CD14-positive monocyte (primary cell): ENCODE data around the gene PIM3. TPM values are rescaled to one million over a fixed set of nuclear protein-coding genes. Genes with fewer than 3 reads are reported as not detected.

Experiments used
- DNase-seq, 3 donors: peaks; one replicate each; pipeline ENCODE4 v3.0.0-alpha.2; 2011 to 2022
- H2AFZ ChIP-seq: 2 replicates; pipeline ENCODE4 v1.6.0; 2012; ENCODE audit warnings: mild to moderate bottlenecking, low read depth, low read length, inconsistent platforms; ENCODE audit not compliant: insufficient read depth, poor library complexity, severe bottlenecking
- H3K27ac ChIP-seq, 2 donors: 1 replicate in 1 of 2; 2 replicates in 1 of 2; pipeline ENCODE4 v1.5.1; 2012 to 2013; ENCODE audit warnings: low read length in 2 of 2, control low read depth in 1 of 2, inconsistent platforms in 1 of 2, low read depth in 1 of 2, mild to moderate bottlenecking in 1 of 2
- H3K27me3 ChIP-seq, 2 donors: one replicate each; pipeline versions ENCODE4 v1.6.0 to v1.6.1; 2011 to 2013; ENCODE audit warnings: low read length in 2 of 2; ENCODE audit not compliant: control insufficient read depth in 2 of 2, insufficient read depth in 2 of 2
- H3K36me3 ChIP-seq, 2 donors: replicated peaks in 1 of 2; 1 replicate in 1 of 2; 2 replicates in 1 of 2; pipeline versions ENCODE4 v1.5.1 to v1.6.1; 2012 to 2013; ENCODE audit warnings: low read length in 2 of 2, control low read depth in 1 of 2, inconsistent platforms in 1 of 2, mild to moderate bottlenecking in 1 of 2; ENCODE audit not compliant: insufficient read depth in 2 of 2, control insufficient read depth in 1 of 2
- H3K4me1 ChIP-seq, 2 donors: 1 replicate in 1 of 2; 2 replicates in 1 of 2; pipeline versions ENCODE4 v1.5.1 to v1.6.1; 2012 to 2013; ENCODE audit warnings: low read length in 2 of 2, control low read depth in 1 of 2, inconsistent platforms in 1 of 2, mild to moderate bottlenecking in 1 of 2, moderate library complexity in 1 of 2; ENCODE audit not compliant: insufficient read depth in 2 of 2, control insufficient read depth in 1 of 2
- H3K4me2 ChIP-seq: replicated peaks from 2 replicates; pipeline ENCODE3; 2012; ENCODE audit warnings: low read length, moderate library complexity, mild to moderate bottlenecking; ENCODE audit not compliant: poor library complexity, severe bottlenecking; ENCODE audit errors: extremely low read depth
- H3K4me3 ChIP-seq, 3 experiments: fragments of 200-600 bp in 1 of 3; sonication (generic) in 1 of 3; replicated peaks in 1 of 3; 1 replicate in 2 of 3; 2 replicates in 1 of 3; pipeline ENCODE4 v1.5.1; 2011 to 2013; ENCODE audit warnings: low read length in 3 of 3, mild to moderate bottlenecking in 3 of 3, control low read depth in 2 of 3, low read depth in 2 of 3, inconsistent platforms in 1 of 3, moderate library complexity in 1 of 3
- H3K79me2 ChIP-seq: 2 replicates; pipeline ENCODE4 v1.6.0; 2012; ENCODE audit warnings: mild to moderate bottlenecking, control low read depth, inconsistent platforms, low read length, moderate library complexity; ENCODE audit not compliant: insufficient read depth
- H3K9ac ChIP-seq: 2 replicates; pipeline ENCODE4 v1.6.0; 2017; ENCODE audit warnings: low read length, mild to moderate bottlenecking; ENCODE audit not compliant: insufficient read depth, poor library complexity, severe bottlenecking
- H3K9me3 ChIP-seq, 2 donors: replicated peaks in 1 of 2; 1 replicate in 1 of 2; 2 replicates in 1 of 2; pipeline versions ENCODE4 v1.5.1 to v1.6.1; 2012 to 2013; ENCODE audit warnings: low read length in 2 of 2, control low read depth in 1 of 2; ENCODE audit not compliant: control insufficient read depth in 1 of 2, insufficient read depth in 1 of 2
- H4K20me1 ChIP-seq: 2 replicates; pipeline ENCODE4 v1.6.0; 2012; ENCODE audit warnings: mild to moderate bottlenecking, low read length, control low read depth, moderate library complexity; ENCODE audit not compliant: insufficient read depth
- H3K27ac Mint-ChIP-seq, 7 donors: one replicate each; pipeline ENCODE4 v1.8.0; 2020; ENCODE audit warnings: mild to moderate bottlenecking in 7 of 7, mixed read lengths in 7 of 7, moderate library complexity in 6 of 7, inconsistent platforms in 2 of 7
- H3K27me3 Mint-ChIP-seq, 3 donors: one replicate each; pipeline ENCODE4 v1.8.0; 2021 to 2022; ENCODE audit warnings: low read depth in 3 of 3, mild to moderate bottlenecking in 3 of 3, mixed read lengths in 3 of 3, moderate library complexity in 3 of 3, inconsistent platforms in 1 of 3
- H3K36me3 Mint-ChIP-seq, 2 donors: one replicate each; pipeline ENCODE4 v1.8.0; 2020; ENCODE audit warnings: mixed read lengths in 2 of 2, inconsistent platforms in 1 of 2, mild to moderate bottlenecking in 1 of 2
- H3K4me1 Mint-ChIP-seq: one replicate; pipeline ENCODE4 v1.8.0; 2020; ENCODE audit warnings: mild to moderate bottlenecking, mixed read lengths
- H3K4me3 Mint-ChIP-seq, 2 donors: one replicate each; pipeline ENCODE4 v1.8.0; 2020; ENCODE audit warnings: mild to moderate bottlenecking in 2 of 2, mixed read lengths in 2 of 2, moderate library complexity in 1 of 2
- H3K9me3 Mint-ChIP-seq, 7 donors: one replicate each; pipeline ENCODE4 v1.8.0; 2020 to 2022; ENCODE audit warnings: mixed read lengths in 7 of 7, mild to moderate bottlenecking in 6 of 7, moderate library complexity in 6 of 7, inconsistent platforms in 2 of 7
- WGBS: methylation state at CpG from one replicate; pipeline ENCODE4 v1.1.5; 2013; ENCODE audit warnings: missing lambda C conversion rate; ENCODE audit not compliant: insufficient coverage; 5-methylcytosine and 5-hydroxymethylcytosine counted together
- intact Hi-C, 2 donors: fragments of 100-400 bp; cut with micrococcal nuclease; formaldehyde crosslinking; loops; one replicate each; pipeline versions ENCODE4 v1.15.0 to v1.15.1; 2023
- polyA plus RNA-seq, 3 donors: library from polyadenylated mRNA; depleted of rRNA in 1 of 3; unstranded in 2 of 3; stranded (reverse) in 1 of 3; fragments of 300-500 nt in 2 of 3; fragments of >200 nt in 1 of 3; fragmentation: Illumina TruSeq in 2 of 3; gene quantifications; 1 replicate in 2 of 3; 2 replicates in 1 of 3; pipeline ENCODE4 v1.2.3, GENCODE V29; 2012 to 2021
- TF ChIP-seq, protein P1 (sequence below): fragments of 200-600 bp; IDR thresholded peaks from one replicate; pipeline ENCODE4 v1.8.0; 2022; ENCODE audit warnings: antibody characterized with exemption, mild to moderate bottlenecking

PIM3 gene
- polyA plus RNA-seq, 3 donors: 38.8 to 135 (median 40.4) TPM

DNA sequence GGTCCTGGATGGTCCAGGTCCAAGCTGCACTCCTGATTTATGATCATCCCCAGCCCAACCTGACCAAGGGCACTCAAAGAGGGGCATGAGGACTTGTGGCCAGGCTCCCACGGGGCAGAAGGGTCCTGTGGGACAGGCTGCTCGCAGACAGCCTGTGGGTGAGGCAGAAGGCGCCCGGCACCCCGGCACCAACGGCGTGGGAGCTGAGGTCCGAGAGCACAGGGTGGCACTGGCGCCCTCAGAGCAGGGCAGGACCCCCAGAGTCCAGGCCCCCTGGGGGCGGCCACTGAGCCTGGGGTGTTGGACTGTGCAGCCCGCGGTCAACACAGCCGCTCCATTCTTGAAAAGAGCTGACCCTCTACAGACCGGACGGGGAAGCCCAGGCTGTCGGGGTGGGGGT lies 48.7 kb downstream of the PIM3 start:
- intact Hi-C loops: no loop called here
- Histone ChIP-seq H3K27ac (no peak overlapping the region), H3K4me1 (peaks cover 10 to 12% of the 10 kb centered on the region in 2 donors), H2AFZ (no peak overlapping the region), H3K9ac (no peak overlapping the region), H3K36me3 (no peaks in the 10 kb centered on the region), H3K4me2 (no peak overlapping the region), H4K20me1 (no peaks in the 10 kb centered on the region), H3K27me3 (peaks cover 15 to 49% of the 10 kb centered on the region in 2 donors), H3K79me2 (no peaks in the 10 kb centered on the region), H3K4me3 (no peak overlapping the region), H3K9me3 (no peaks in the 10 kb centered on the region)
- Mint-ChIP-seq H3K9me3 (peaks cover 0 to 5% (median 2%) of the 10 kb centered on the region in 7 donors), H3K27me3 (peaks cover 23 to 48% (median 44%) of the 10 kb centered on the region in 3 donors), H3K4me1 (peaks cover 13% of the 10 kb centered on the region), H3K4me3 (no peak overlapping the region), H3K36me3 (no peaks in the 10 kb centered on the region), H3K27ac (no peak overlapping the region)
- TF ChIP-seq, protein P1, sequence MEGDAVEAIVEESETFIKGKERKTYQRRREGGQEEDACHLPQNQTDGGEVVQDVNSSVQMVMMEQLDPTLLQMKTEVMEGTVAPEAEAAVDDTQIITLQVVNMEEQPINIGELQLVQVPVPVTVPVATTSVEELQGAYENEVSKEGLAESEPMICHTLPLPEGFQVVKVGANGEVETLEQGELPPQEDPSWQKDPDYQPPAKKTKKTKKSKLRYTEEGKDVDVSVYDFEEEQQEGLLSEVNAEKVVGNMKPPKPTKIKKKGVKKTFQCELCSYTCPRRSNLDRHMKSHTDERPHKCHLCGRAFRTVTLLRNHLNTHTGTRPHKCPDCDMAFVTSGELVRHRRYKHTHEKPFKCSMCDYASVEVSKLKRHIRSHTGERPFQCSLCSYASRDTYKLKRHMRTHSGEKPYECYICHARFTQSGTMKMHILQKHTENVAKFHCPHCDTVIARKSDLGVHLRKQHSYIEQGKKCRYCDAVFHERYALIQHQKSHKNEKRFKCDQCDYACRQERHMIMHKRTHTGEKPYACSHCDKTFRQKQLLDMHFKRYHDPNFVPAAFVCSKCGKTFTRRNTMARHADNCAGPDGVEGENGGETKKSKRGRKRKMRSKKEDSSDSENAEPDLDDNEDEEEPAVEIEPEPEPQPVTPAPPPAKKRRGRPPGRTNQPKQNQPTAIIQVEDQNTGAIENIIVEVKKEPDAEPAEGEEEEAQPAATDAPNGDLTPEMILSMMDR: no peak
- WGBS: 94% methylated on average over 9 of the region's 16 CpGs
- no peak for DNase-seq

DNA sequence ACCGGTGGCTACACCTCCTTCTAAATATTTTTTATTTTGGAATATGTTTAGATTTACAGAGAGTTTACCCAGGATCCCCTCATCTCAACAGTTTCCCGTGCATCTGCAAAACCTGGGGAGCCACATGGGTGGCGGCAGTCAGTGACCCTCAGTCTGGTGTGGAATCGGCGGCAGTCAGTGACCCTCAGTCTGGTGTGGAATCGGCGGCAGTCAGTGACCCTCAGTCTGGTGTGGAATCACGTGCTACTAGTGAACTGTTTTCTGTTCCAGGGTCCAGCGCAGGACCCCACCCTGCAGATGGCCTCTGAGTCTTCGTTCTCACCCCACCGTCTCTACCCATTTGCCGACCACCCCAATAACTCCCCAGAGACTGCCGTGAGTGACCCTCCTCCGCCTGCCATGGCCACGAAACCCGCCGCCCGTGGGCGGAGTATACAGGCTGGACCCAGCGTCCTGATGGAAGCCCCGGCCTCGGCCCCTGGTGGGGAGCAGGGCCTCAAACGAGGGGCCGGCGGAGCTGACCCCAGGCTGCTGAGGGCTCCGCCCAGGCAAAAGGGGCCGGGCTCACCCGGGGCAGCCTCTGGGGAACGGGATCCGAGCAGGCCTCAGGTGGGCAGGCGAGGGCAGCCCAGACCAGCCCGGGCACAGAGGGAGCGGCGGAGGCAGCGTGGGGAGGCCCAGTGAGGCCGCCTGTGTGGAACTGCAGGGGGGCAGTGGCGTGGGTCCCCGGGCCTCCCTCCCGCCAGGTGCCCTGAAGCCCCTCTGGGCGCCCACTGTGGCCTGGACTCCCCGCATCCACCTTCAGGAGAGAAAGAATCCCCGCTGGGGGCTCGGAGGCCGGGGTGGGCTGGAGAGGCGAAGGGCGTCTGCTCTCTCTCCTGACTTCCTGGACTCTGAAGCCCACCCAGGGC lies 49.4 kb downstream of the PIM3 start:
- no peak for DNase-seq
- Histone ChIP-seq H3K9ac (no peak overlapping the region), H3K9me3 (no peaks in the 10 kb centered on the region), H3K36me3 (no peaks in the 10 kb centered on the region), H3K27ac (no peak overlapping the region), H3K27me3 (peaks cover 15 to 55% of the 10 kb centered on the region in 2 donors), H3K4me1 (peaks cover 3 to 5% of the 10 kb centered on the region in 2 donors), H2AFZ (no peak overlapping the region), H3K4me3 (no peak overlapping the region), H3K79me2 (no peaks in the 10 kb centered on the region), H3K4me2 (no peak overlapping the region), H4K20me1 (no peaks in the 10 kb centered on the region)
- Mint-ChIP-seq H3K36me3 (no peaks in the 10 kb centered on the region), H3K4me1 (peaks cover 5% of the 10 kb centered on the region), H3K27ac (no peak overlapping the region), H3K4me3 (peak overlapping the region in 1 of 2 donors; percentile 76), H3K9me3 (peaks cover 0 to 5% (median 2%) of the 10 kb centered on the region in 7 donors), H3K27me3 (peaks cover 23 to 56% (median 46%) of the 10 kb centered on the region in 3 donors)
- intact Hi-C loops: no loop called here
- TF ChIP-seq, protein P1: no peak
- 67% methylated on average over 43 of the region's 46 CpGs for WGBS
